ENCODE data around the gene TUBA3E.
"Not testable (repeated sequence)": the region's sequence is repeated elsewhere in the genome, so short reads cannot be mapped to it uniquely, and the experiment has no call there.

The TUBA3E gene

GRCh38 chr2:130152816-130153595, 45.2 kb downstream of the TUBA3E start:
- DNase-seq (ENCODE audit: low read depth): no peak
- H3K4me3 ChIP-seq (ENCODE audit: low read depth, low read length): no peak overlapping the region
- TF ChIP-seq CTCF (IDR thresholded peaks at IDR 0.05; ENCODE audit: control insufficient read depth, extremely low read depth, insufficient read depth): no peak

GRCh38 chr2:130152136-130152815, 46.0 kb downstream of the TUBA3E start:
- not testable (repeated sequence) for H3K4me3 ChIP-seq (ENCODE audit: low read depth, low read length); DNase-seq (ENCODE audit: low read depth)

GRCh38 chr2:130151145-130151512, 47.1 kb downstream of the TUBA3E start:
- H3K4me3 ChIP-seq (ENCODE audit: low read depth, low read length); DNase-seq (ENCODE audit: low read depth): not testable (repeated sequence)

- DNase-seq (ENCODE audit: low read depth): no peak
- H3K4me3 ChIP-seq (ENCODE audit: low read depth, low read length): no peak overlapping the region
- no peak for TF ChIP-seq CTCF (IDR thresholded peaks at IDR 0.05; ENCODE audit: control insufficient read depth, extremely low read depth, insufficient read depth)
These were observed 47.8 kb downstream of the TUBA3E start for GRCh38 chr2:130150181-130151144.

- DNase-seq (ENCODE audit: low read depth): peak; percentile 51
- H3K4me3 ChIP-seq (ENCODE audit: low read depth, low read length): not testable (repeated sequence)
These were observed 49.7 kb downstream of the TUBA3E start for GRCh38 chr2:130148515-130148914.

- DNase-seq (ENCODE audit: low read depth); H3K4me3 ChIP-seq (ENCODE audit: low read depth, low read length): not testable (repeated sequence)
These were observed 53.2 kb downstream of the TUBA3E start, which contains the start of gene CCDC74B for GRCh38 chr2:130145006-130145414. Gene CCDC74B, minus strand, starts transcription at chr2:130145112. Its CDS starts 116 bp downstream, at chr2:130144996.

- not testable (repeated sequence) for H3K4me3 ChIP-seq (ENCODE audit: low read depth, low read length); DNase-seq (ENCODE audit: low read depth)
These were observed 54.8 kb downstream of the TUBA3E start for GRCh38 chr2:130143266-130144039.

GRCh38 chr2:130142396-130143265, 55.6 kb downstream of the TUBA3E start:
- DNase-seq (ENCODE audit: low read depth); H3K4me3 ChIP-seq (ENCODE audit: low read depth, low read length): not testable (repeated sequence)
